Stimulated activated CD8-positive, alpha-beta memory T cell treated with anti-CD3 and anti-CD28 coated beads, Interleukin-15, amount 100 ng/mL, for 1 hour (primary cell): Measurements from ENCODE around the gene CCDC18.
"Not testable (repeated sequence)": the region's sequence is repeated elsewhere in the genome, so short reads cannot be mapped to it uniquely, and the experiment has no call there.

Experiments used
- DNase-seq: peaks from one replicate; pipeline ENCODE4 v3.0.0-alpha.2; 2020; ENCODE audit warnings: low read depth

CCDC18 gene

DNA sequence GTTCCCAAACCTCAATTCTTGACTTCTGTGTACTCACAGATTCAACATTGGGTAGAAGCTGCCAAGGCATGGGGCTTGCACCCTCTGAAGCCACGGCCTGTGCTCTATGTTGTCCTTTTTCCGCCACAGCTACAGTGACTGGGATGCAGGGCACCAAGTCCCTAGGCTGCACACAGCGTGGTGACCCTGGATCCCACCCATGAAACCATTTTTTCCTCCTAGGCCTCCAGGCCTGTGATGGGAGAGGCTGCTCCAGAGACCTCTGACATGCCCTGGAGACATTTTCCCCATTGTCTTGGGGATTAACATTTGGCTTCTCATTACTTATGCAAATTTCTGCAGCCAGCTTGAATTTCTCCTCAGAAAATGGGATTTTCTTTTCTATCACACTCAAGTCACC is 62.7 kb downstream of the CCDC18 start:
- DNase-seq, result not testable (repeated sequence)

GRCh38 chr1:93244298-93245069 is 64.0 kb downstream of the CCDC18 start:
- no peak for DNase-seq

DNA sequence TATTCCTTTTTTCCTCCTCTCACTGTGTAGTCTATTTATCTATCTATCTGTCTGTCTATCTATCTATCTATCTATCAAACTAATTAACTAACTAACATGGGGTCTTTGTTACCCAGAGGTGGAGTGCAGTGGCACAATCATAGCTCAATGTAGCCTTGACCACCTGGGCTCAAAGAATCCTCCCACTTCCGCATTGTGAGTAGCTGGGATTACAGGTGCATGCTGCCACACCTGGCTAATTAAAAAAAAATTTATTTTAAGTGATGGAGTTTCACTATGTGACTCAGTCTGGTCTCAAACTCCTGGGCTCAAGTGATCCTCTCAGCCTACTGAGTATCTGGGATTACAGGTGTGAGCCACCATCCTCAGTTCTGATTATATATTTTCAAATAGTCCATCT is 71.4 kb downstream of the CCDC18 start:
- DNase-seq, result no peak

- DNase-seq, result no peak
These were observed 72.1 kb downstream of the CCDC18 start for GRCh38 chr1:93252598-93252997.

- no peak for DNase-seq
These were observed 73.0 kb downstream of the CCDC18 start for GRCh38 chr1:93253516-93253915.

DNA sequence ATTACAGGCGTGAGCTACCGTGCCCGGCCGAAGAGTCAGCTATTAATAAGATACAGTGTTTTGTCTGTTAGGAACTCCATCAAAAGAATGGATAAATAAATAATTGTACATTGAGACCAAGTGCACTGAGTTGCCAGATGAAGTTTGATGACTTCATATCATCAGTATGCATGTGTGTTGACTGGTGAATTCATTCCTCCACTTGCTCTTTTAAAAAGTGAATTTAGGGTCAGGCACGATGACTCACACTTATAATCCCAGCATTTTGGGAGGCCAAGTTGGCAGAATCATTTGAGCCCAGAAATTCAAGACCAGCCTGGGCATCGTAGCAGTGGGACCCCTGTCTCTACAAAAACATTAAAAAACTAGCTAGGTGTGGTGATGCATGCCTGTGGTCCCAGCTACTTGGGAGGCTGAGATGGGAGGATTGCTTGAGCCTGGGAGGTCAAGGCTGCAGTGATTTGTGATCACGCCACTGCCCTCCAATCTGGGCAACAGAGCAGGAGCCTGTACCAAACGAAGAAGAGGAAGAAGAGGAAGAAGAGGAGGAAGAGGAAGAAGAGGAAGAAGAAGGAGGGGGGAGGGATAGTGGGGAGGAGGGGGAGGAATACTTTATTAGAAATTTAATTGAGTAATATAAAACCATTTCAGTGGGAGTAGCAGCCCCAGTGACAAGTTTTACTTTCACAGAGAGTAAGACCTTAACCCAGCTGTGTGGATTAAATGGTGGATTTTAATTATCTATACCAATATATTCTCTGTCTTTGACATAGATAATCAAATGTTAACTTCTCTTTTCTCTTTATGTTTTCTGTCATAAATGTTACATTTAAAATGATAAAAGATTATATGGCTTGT is 74.9 kb downstream of the CCDC18 start:
- no peak for DNase-seq

GRCh38 chr1:93256433-93256832 is 75.9 kb downstream of the CCDC18 start:
- no peak for DNase-seq

- no peak for DNase-seq
These were observed 77.4 kb downstream of the CCDC18 start for GRCh38 chr1:93257889-93258288.

- not testable (repeated sequence) for DNase-seq
These were observed 80.2 kb downstream of the CCDC18 start for GRCh38 chr1:93260726-93261125.

DNA sequence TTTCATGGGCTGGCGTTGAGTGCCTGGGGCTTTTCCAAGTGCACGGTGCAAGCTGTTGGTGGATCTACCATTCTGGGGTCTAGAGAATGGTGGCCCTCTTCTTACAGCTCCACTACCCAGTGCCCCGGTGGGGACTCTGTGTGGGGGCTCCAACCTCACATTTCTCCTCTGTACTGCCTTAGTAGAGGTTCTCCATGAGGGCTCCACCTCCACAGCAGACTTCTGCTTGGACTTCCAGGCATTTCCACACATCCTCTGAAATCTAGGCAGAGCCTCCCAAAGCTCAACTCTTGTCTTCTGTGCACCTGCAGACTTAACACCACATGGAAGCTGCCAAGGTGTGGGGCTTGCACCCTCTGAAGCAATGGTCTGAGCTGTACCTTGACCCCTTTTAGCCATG is 82.1 kb downstream of the CCDC18 start:
- DNase-seq, result no peak

- DNase-seq, result not testable (repeated sequence)
These were observed 88.4 kb downstream of the CCDC18 start for GRCh38 chr1:93268888-93269287.

GRCh38 chr1:93275262-93275633 is 94.7 kb downstream of the CCDC18 start:
- DNase-seq, result not testable (repeated sequence)

- DNase-seq, result no peak
These were observed 95.2 kb downstream of the CCDC18 start for GRCh38 chr1:93275634-93276295.

GRCh38 chr1:93277530-93277929 is 97.0 kb downstream of the CCDC18 start:
- not testable (repeated sequence) for DNase-seq

DNA sequence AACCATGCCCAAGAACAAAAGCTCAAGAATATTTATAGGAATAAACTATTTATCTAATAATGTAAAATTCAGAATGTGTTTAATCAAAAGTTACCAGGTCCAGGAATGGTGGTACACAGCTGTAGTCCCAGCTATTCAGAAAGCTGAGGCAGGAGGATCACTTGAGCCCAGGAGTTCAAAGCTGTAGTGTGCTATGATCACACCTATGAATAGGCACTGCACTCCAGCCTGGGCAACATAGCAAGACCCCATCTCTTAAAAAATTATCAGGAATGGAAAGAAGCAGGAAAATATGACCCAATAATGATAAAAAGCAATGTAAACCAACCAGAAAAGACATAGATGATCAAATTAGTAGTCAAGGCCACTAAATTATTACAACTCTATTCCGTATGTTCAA is 103.0 kb downstream of the CCDC18 start:
- no peak for DNase-seq

DNA sequence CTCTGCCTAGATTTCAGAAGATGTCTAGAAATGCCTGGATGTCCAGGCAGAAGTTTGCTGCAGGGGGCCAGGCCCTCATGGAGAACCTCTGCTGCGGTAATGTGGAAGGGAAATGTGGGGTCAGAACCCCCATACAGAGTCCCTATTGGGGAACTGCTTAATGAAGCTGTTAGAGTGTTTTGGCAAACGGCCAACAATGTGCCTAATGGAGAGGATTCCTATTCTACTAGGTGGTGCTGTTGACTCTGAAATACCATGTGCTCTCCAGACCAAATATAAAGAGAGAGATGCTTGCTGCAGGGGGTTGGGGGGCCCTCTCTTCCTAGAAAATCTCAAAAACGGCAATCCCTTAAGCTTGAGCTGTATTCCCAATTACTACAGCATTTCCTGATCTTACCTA is 108.0 kb downstream of the CCDC18 start:
- DNase-seq, result no peak

DNA sequence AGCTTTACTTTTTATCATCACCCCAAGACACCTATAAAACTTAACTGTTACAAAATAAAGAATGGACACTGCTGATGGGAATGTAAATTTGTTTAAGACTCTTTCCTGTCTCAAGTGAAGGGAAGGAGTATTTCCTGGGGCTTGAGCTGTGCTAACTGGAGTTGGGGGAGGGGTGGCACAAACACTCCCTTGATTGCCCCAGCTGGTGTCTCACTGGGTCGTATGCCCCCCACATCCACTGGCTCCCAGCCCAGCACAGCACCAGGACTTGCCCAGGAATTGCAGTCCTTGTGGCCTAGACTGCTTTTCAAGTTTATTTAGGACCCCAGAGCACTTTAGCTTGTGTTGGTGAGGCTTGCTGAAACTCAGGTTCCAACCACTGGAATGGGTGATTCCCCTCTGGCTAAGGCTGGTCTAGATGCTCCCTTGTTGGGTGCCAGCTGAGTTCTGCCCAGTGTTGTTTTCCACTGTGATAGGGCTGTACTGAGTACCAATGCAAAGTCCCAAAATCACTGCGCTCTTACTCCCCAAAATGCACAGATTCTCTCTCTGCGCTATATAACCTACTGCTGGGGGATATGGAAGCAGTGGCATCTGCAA is 116.1 kb downstream of the CCDC18 start:
- no peak for DNase-seq

GRCh38 chr1:93301131-93301530 is 120.6 kb downstream of the CCDC18 start:
- no peak for DNase-seq

DNA sequence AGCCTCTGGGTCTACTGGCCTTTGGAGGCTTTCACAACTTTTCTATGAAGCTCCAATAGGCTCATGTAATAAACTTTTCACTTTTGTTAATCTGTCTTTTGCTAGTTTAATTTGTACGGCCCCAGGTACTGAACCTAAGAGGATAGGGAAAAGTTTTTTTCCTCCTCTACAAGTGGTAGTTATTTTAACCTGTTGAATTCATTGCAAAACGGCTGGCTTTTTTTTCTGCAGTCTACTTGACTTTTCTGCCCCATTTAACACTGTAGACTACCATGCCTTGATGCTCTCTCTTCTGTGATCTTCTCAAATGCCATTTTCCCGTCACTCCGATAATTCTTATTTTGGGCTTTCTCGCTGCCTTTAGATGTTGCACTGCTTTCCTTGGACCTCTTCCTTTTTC is 121.6 kb downstream of the CCDC18 start:
- no peak for DNase-seq

DNA sequence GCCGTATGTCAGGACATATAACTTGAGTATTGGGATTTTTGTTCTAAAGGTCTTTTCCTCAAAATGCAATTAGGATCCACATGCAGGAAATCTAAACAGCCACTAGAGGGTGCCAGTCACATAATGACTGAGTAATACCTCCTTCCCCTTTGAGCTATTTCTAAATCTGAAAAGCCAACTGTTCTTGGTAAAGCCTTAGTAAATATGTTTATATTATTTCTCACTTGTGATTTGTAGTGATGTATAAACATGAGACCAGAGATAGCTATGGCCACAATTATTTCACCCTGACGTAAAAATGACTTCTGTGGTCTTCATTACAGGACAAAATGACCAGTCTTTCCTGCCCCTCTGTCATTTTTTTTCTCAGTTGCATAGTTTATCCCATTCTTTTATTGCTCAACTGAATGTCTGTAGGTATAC is 124.2 kb downstream of the CCDC18 start:
- peak; percentile 30 for DNase-seq

GRCh38 chr1:93306920-93307319 is 126.4 kb downstream of the CCDC18 start:
- DNase-seq, result no peak

- no peak for DNase-seq
These were observed 132.5 kb downstream of the CCDC18 start for GRCh38 chr1:93313026-93313425.
